Endothelial cell (in vitro differentiated cells): ENCODE data around the gene DDX6. TPM values are rescaled to one million over a fixed set of nuclear protein-coding genes. Genes with fewer than 3 reads are reported as not detected.

ENCODE experiments used
- DNase-seq: peaks from one replicate; pipeline ENCODE4 v3.0.0; 2021; ENCODE audit warnings: low spot score
- H3K27ac Mint-ChIP-seq: one replicate; pipeline ENCODE4 v1.8.0; 2021; ENCODE audit warnings: mixed read lengths, inconsistent platforms; ENCODE audit not compliant: unreplicated experiment
- H3K27me3 Mint-ChIP-seq: one replicate; pipeline ENCODE4 v1.8.0; 2021; ENCODE audit warnings: mild to moderate bottlenecking, moderate library complexity, mixed read lengths, inconsistent platforms; ENCODE audit not compliant: unreplicated experiment
- H3K36me3 Mint-ChIP-seq: one replicate; pipeline ENCODE4 v1.8.0; 2021; ENCODE audit warnings: mild to moderate bottlenecking, low read depth, mixed read lengths, inconsistent platforms; ENCODE audit not compliant: unreplicated experiment
- H3K4me1 Mint-ChIP-seq: one replicate; pipeline ENCODE4 v1.8.0; 2021; ENCODE audit warnings: mild to moderate bottlenecking, mixed read lengths, inconsistent platforms; ENCODE audit not compliant: unreplicated experiment
- H3K4me3 Mint-ChIP-seq: one replicate; pipeline ENCODE4 v1.8.0; 2021; ENCODE audit warnings: mild to moderate bottlenecking, mixed read lengths, inconsistent platforms; ENCODE audit not compliant: unreplicated experiment
- H3K9me3 Mint-ChIP-seq: one replicate; pipeline ENCODE4 v1.8.0; 2021; ENCODE audit warnings: mixed read lengths, inconsistent platforms; ENCODE audit not compliant: unreplicated experiment
- total RNA-seq: library from RNA; stranded (reverse); fragmentation: NEBNext Ultra II Directional; extraction: Animal tissue kit (Norgen Biotek cat#: 25700); gene quantifications from one replicate; pipeline ENCODE4 v1.2.1, GENCODE V29; 2021; ENCODE audit not compliant: unreplicated experiment
- TF ChIP-seq, protein P1 (sequence below): fragments of 200-600 bp; sonication (generic); IDR thresholded peaks from one replicate; pipeline ENCODE4 v1.5.0; 2021; ENCODE audit warnings: antibody characterized with exemption; ENCODE audit not compliant: unreplicated experiment

Gene DDX6
- total RNA-seq, 1 donor from 2014 or later: 165 TPM

DNA sequence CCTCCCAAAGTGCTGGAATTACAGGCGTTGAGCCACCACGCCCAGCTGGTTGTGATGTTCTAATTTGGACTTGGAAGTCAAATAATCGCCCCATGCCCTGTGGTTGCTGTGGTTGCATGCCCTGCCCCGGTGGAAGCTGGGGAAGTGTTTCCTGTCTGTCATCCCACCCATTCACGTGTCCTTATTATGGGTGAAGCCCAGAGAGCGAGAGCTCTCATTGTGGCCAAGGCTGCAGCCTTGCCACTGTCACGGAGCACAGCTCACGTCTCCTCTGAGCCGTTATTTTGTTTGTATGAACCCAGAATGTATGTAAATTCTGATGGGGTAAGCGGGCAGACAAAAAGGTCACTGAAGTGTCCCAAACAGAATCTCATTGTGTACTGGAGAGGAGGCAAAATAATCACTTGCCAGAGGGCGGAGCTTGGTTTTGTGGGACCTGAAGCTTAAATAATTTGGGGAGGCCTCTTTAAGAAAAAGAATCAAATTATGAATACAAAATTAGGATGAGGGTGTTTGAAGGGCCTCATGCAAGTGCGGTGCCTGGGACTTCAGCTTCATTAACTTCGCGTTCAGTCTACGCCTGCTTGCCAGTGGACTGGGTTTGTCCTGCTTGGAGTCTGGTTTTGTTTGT is 85.7 kb downstream of the DDX6 start:
- Mint-ChIP-seq H3K27me3 (no peaks in the 10 kb centered on the region), H3K4me1 (peaks cover 2% of the 10 kb centered on the region), H3K4me3 (no peak overlapping the region), H3K27ac (no peak overlapping the region), H3K9me3 (no peaks in the 10 kb centered on the region), H3K36me3 (no peaks in the 10 kb centered on the region)
- DNase-seq: no peak
- TF ChIP-seq, protein P1, sequence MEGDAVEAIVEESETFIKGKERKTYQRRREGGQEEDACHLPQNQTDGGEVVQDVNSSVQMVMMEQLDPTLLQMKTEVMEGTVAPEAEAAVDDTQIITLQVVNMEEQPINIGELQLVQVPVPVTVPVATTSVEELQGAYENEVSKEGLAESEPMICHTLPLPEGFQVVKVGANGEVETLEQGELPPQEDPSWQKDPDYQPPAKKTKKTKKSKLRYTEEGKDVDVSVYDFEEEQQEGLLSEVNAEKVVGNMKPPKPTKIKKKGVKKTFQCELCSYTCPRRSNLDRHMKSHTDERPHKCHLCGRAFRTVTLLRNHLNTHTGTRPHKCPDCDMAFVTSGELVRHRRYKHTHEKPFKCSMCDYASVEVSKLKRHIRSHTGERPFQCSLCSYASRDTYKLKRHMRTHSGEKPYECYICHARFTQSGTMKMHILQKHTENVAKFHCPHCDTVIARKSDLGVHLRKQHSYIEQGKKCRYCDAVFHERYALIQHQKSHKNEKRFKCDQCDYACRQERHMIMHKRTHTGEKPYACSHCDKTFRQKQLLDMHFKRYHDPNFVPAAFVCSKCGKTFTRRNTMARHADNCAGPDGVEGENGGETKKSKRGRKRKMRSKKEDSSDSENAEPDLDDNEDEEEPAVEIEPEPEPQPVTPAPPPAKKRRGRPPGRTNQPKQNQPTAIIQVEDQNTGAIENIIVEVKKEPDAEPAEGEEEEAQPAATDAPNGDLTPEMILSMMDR: no peak

DNA sequence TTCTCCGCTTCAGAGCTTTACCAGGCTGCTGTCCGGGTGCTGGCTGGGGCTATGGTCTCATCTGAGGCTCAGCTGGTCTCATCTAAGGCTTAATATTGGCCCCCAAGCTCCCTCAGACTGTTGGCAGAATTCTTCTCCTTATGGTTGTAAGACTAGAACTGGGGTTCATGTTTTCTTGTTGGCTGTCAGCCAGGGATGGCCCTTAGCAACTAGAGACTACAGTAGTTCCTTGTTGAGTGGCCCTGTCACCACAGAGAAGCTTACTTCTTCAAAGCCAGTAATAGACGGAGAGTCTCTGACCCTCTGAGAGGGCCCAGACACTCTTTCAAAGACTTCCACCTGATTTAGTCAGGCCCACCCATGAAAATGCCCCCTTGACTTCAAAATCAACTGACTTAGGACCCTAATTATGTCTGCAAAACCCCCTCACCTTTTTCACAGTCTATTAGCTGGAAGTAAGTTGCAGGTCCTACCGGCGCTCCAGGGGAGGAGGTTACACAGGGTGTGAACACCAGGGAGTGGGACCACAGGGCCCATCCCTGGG is 87.3 kb downstream of the DDX6 start:
- Mint-ChIP-seq H3K4me1 (peaks cover 2% of the 10 kb centered on the region), H3K27me3 (no peaks in the 10 kb centered on the region), H3K27ac (no peak overlapping the region), H3K4me3 (no peak overlapping the region), H3K36me3 (no peaks in the 10 kb centered on the region), H3K9me3 (no peaks in the 10 kb centered on the region)
- DNase-seq: no peak
- TF ChIP-seq, protein P1: no peak

DNA sequence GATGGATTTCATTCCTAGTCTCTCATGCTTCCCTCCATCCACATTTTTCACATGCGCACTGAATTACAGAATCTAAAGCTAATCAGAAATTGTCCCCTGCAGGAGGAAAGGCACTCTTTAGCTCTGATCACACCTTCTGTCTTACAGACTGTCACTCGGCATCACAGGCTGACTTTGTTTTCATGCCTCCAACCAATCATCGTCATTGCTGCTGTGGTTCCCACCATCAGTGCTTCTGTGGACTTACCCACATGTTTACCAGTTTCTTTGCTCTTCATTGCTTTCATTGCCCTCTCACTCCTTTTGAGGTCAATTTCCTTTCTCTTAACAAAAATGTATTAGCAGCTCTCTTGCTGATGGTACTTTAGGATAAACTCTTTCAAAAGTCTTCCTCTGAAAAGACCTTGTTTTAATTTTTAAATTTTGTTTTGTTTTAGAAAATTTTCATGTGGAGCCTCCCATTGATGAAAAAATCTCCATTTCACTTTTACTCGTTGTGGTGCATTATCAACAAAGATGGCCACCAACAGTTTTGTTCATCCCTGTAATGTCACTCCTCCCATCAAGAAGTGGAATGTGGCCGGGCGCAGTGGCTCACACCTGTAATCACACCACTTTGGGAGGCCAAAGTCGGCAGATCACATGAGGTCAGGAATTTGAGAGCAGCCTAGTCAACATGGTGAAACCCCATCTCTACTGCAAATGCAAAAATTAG is 91.3 kb downstream of the DDX6 start:
- no peaks in the 10 kb centered on the region for H3K27me3 Mint-ChIP-seq
- H3K9me3 Mint-ChIP-seq: no peaks in the 10 kb centered on the region
- DNase-seq: no peak
- TF ChIP-seq, protein P1: no peak
- H3K27ac Mint-ChIP-seq: no peak overlapping the region
- no peaks in the 10 kb centered on the region for H3K36me3 Mint-ChIP-seq
- no peak overlapping the region for H3K4me3 Mint-ChIP-seq
- no peaks in the 10 kb centered on the region for H3K4me1 Mint-ChIP-seq

Other genes with a start within 250 kb of the DDX6 start
- gene IFT46, start 225.2 kb downstream of the DDX6 start, total RNA-seq: 19.7 TPM
- 145 TPM for gene ARCN1, start 218.8 kb downstream of the DDX6 start, total RNA-seq
- gene PHLDB1, start 183.5 kb downstream of the DDX6 start, total RNA-seq: 45.4 TPM
- gene TREH, start 111.5 kb downstream of the DDX6 start, total RNA-seq: not detected
- gene CXCR5, start 92.7 kb upstream of the DDX6 start, total RNA-seq: not detected
- gene BCL9L, start 134.8 kb upstream of the DDX6 start, total RNA-seq: 16.5 TPM
- gene UPK2, start 165.1 kb upstream of the DDX6 start, total RNA-seq: not detected
- not detected for gene FOXR1, start 180.6 kb upstream of the DDX6 start, total RNA-seq
- 34.7 TPM for gene CENATAC, start 207.0 kb upstream of the DDX6 start, total RNA-seq
- gene RPS25, start 227.2 kb upstream of the DDX6 start, total RNA-seq: 1,293 TPM
- 60.4 TPM for gene TRAPPC4, start 227.6 kb upstream of the DDX6 start, total RNA-seq
- 21.9 TPM for gene SLC37A4, start 239.7 kb upstream of the DDX6 start, total RNA-seq